Osteocyte (in vitro differentiated cells): ENCODE measurements around the gene PLPP3. TPM values are rescaled to one million over a fixed set of nuclear protein-coding genes. Genes with fewer than 3 reads are reported as not detected.
A peak's percentile ranks its signal among the peaks of the same experiment; 100 is the strongest.

Source experiments
- DNase-seq: peaks from one replicate; pipeline ENCODE4 v3.0.0; 2021; ENCODE audit warnings: mixed read lengths; ENCODE audit not compliant: unreplicated experiment; ENCODE audit errors: extremely low spot score
- H3K27ac Mint-ChIP-seq: one replicate; pipeline ENCODE4 v1.8.0; 2021; ENCODE audit warnings: mild to moderate bottlenecking, mixed read lengths; ENCODE audit not compliant: unreplicated experiment
- H3K27me3 Mint-ChIP-seq: one replicate; pipeline ENCODE4 v1.8.0; 2021; ENCODE audit warnings: mixed read lengths; ENCODE audit not compliant: unreplicated experiment
- H3K36me3 Mint-ChIP-seq: one replicate; pipeline ENCODE4 v1.8.0; 2021; ENCODE audit warnings: mixed read lengths; ENCODE audit not compliant: unreplicated experiment
- H3K4me1 Mint-ChIP-seq: one replicate; pipeline ENCODE4 v1.8.0; 2021; ENCODE audit warnings: mixed read lengths; ENCODE audit not compliant: unreplicated experiment
- H3K4me3 Mint-ChIP-seq: one replicate; pipeline ENCODE4 v1.8.0; 2021; ENCODE audit warnings: mild to moderate bottlenecking, moderate library complexity, mixed read lengths; ENCODE audit not compliant: unreplicated experiment
- H3K9me3 Mint-ChIP-seq: one replicate; pipeline ENCODE4 v1.8.0; 2021; ENCODE audit warnings: mixed read lengths; ENCODE audit not compliant: unreplicated experiment
- CTCF ChIP-seq: fragments of 200-600 bp; sonication (generic); IDR thresholded peaks from 2 replicates; pipeline ENCODE4 v1.5.0; 2021; ENCODE audit warnings: antibody characterized with exemption, mild to moderate bottlenecking, moderate library complexity
- total RNA-seq: library from RNA; stranded (reverse); gene quantifications from 2 replicates; pipeline ENCODE4 v1.2.1, GENCODE V29; 2021

Gene PLPP3
- total RNA-seq, 1 donor from 2014 or later = 157 TPM

GRCh38 chr1:56501888-56502287, 77.5 kb downstream of the PLPP3 start:
- Mint-ChIP-seq H3K4me1 (peaks cover 31% of the 10 kb centered on the region), H3K27ac (no peak overlapping the region), H3K36me3 (peaks cover 76% of the 10 kb centered on the region), H3K27me3 (no peaks in the 10 kb centered on the region), H3K9me3 (no peaks in the 10 kb centered on the region), H3K4me3 (no peak overlapping the region)
- no peak for TF ChIP-seq CTCF
- DNase-seq = no peak

GRCh38 chr1:56501426-56501825, 77.9 kb downstream of the PLPP3 start:
- peaks cover 29% of the 10 kb centered on the region for H3K4me1 Mint-ChIP-seq
- H3K36me3 Mint-ChIP-seq = peaks cover 75% of the 10 kb centered on the region
- H3K4me3 Mint-ChIP-seq = no peak overlapping the region
- no peak for DNase-seq
- H3K27me3 Mint-ChIP-seq = no peaks in the 10 kb centered on the region
- no peaks in the 10 kb centered on the region for H3K9me3 Mint-ChIP-seq
- peak overlapping the region; percentile 61 for H3K27ac Mint-ChIP-seq
- no peak for TF ChIP-seq CTCF

- H3K4me3 Mint-ChIP-seq = no peak overlapping the region
These were observed 82.3 kb downstream of the PLPP3 start for GRCh38 chr1:56496821-56497772.

GRCh38 chr1:56496158-56496557, 83.2 kb downstream of the PLPP3 start:
- no peak for DNase-seq
- Mint-ChIP-seq H3K4me3 (no peak overlapping the region), H3K9me3 (no peaks in the 10 kb centered on the region), H3K27me3 (no peaks in the 10 kb centered on the region), H3K4me1 (peaks cover 29% of the 10 kb centered on the region), H3K27ac (no peak overlapping the region), H3K36me3 (peaks cover 69% of the 10 kb centered on the region)
- TF ChIP-seq CTCF = no peak

More at GRCh38 chr1:56496821-56497772, 82.3 kb downstream of the PLPP3 start:
- Mint-ChIP-seq H3K9me3 (no peaks in the 10 kb centered on the region), H3K27ac (no peak overlapping the region), H3K36me3 (peaks cover 68% of the 10 kb centered on the region), H3K4me1 (peaks cover 27% of the 10 kb centered on the region), H3K27me3 (no peaks in the 10 kb centered on the region)
- no peak for DNase-seq
- TF ChIP-seq CTCF = no peak

- Mint-ChIP-seq H3K9me3 (no peaks in the 10 kb centered on the region), H3K4me1 (peaks cover 30% of the 10 kb centered on the region), H3K27me3 (no peaks in the 10 kb centered on the region), H3K4me3 (no peak overlapping the region), H3K27ac (no peak overlapping the region), H3K36me3 (peaks cover 68% of the 10 kb centered on the region)
- no peak for TF ChIP-seq CTCF
- no peak for DNase-seq
These were observed 83.8 kb downstream of the PLPP3 start for GRCh38 chr1:56495538-56495937.
